GM18519 (cell line): ENCODE results near the gene HS6ST1.

Experiments used
- ATAC-seq: cut with Tn5 transposase; IDR thresholded peaks from one replicate; pipeline ENCODE4 v1.9.1; 2021; ENCODE audit warnings: mild to moderate bottlenecking, moderate library complexity; ENCODE audit not compliant: unreplicated experiment, low FRiP score

HS6ST1 gene

DNA sequence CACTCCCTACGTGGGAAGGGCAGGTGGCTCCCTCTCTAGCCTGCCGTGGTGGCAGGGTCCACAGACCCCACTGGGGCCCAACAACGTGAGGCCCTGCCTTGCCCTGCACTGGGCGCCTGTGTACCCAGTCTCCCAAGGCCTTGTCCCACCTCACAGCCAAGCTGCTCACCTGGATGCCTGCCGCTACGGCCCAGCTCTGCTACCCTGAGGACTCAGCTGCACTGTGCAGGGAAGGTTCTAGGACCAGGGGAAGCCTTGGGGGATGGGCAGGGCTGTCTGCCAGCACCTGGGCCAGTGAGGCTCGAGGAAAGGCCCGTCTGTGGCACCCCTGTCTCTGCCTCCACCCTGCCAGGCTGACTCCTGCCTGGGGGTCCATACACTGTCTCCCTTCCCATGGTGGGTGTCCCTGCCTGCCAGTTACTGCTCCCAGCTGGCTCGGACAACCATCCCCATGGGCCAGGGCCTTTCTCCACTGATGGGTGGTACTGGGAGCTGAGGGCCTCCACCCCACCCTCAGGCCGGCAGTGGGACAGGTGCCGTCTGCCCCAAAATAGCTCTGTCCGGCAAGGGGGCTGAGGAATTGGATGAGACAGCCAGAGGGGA lies 33.2 kb downstream of the HS6ST1 start:
- no peak for ATAC-seq

DNA sequence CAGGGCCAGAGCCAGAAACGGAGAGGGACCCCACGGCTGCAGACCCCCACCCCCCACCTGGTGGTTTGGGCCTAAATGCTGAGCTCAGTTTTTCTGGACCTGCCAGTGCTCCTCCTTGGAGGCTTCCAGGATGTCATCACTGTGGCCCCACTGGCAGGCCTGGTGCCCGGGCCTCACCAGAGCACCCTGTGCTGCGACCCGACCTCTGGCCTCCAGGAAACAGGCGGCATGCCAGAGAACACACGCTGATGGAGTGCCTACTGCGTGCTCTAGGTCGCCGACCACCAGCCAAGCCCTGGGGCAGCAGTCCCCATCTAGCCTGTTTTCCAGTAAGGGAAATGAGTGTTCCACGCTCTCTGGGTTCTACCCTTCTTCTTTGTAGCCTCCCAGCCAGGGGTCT lies 33.8 kb downstream of the HS6ST1 start:
- ATAC-seq, result no peak

DNA sequence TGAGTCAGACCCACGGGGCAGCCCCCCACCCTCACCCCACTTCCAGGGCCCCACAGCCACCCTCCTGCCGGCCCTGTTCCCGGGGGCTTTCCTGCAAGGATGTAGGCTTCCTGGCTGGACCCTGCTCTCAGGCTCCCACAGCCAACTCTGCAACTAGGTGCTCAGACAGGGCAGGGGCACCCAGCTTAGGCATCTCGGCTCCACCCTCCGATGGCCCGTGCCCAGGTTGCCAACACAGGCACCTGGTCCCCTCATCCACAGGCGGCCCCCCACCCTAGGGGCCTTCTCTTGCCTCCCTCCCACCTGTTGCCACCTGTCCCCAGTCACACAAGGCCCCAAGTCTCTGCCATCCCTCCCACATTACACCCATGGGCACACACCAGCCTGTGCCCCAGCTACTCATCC lies 34.6 kb downstream of the HS6ST1 start:
- ATAC-seq, result no peak

DNA sequence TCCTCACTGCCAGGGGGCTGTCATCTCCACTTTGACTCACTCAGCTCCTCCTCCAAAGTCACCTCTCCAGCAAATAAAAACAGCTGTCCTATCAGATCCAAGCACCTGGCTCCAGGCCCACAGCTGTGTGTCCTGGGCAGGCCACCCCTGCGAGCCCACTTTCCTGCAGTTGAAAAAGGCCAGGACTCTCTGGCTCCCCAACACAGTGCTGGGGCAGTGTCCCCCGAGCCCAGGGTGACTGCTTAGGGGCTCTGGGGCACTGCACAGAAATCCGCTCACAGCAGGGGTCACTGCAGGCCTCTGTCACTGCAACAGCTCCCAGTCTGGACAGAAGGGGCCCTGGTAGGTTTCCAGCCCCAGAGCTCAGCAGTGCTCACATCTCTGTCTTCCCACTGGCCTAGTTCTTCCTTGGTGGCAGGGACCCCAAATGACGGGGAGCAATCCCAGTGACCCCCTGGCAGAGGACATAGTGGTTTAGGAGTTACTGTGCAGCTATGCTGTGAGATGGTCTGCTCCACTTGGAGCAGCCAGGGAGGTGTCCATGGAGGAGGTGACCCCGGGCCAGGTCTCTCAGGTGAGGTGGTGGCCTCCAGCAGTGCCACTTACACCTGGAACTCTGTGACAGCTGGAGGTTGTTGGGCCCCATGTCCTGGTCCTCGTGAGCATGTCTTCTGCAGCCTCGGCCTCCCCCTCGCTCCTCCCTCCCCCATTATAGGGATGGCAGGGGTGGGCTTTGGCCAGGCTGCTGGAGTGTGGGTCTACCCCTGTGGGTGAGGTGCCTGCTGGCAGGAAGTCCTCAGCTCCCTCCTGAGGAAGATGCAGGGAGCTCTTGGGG lies 35.5 kb downstream of the HS6ST1 start:
- no peak for ATAC-seq

DNA sequence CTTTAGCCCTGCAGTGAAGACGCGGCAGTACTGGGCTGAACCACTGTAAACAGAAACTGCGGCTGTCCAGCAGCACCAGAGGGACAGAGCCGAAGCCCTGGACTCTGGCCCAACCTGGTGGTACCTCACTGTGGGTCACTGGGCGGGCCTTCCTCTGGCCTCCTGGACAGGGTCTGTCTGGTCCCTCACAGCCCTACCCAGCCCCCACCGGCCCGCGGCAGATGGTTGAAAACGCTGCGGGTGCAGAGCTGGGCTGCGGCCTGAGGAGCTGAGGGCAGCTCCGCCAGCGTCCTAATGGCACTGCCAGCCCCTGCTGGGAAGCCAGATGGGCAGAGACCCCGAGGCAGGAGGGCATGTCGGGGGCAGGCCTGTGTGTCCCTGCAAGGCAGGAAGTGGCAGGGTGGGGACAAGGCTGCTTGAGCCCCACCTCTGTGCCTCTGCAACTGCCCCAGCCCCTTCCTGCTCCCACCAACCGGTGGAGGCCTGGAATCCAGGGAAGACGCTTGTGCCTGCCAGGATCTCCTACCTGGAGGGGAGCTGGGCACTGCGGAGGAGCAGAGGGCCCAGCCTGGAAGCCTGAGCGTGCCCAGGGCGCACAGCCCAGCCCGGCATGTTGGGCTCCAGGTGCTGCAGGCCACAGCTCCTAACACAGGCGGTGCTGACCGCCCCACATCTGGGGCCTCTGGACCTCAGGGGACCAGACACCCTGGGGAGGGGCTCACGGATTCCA lies 36.3 kb downstream of the HS6ST1 start:
- ATAC-seq, result no peak

DNA sequence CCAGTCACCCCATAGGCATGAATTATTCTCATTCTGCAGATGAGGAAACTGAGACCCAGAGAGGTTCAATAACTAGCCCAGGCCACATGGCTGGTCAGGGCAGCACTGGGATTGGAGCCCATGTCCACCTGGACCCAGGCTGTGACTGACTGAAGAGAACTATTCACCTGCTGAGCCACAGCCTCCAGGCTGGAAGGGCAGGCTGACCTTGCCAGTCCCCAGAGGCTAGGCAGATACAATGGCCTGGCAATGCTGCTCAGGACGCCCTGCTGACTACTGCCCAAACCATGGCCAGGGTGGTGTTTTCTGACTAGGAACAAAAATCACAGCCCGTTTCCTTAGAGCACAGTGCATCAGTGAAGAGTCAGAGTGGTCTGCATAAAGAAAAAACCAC lies 36.8 kb downstream of the HS6ST1 start:
- no peak for ATAC-seq

DNA sequence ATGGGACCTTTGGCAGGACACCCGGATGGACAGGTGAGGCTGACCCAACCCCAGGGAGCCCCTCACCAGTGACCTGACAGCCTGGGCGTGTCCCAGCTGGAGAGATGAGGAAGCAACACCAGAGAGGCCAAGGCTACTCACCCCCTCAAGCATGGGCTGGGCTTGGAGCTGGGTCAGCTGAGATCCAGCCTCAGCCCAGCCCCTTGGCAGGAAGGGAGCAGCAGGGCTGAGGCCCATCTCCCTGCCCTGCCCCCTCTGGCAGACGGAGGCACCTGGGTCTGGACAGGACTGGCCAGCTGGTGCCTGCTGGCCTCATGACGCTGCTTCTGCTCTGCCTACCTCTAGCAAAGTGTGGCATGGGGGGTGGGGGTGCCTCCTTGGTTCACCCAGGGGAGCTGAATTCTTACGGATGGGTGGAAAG lies 37.8 kb downstream of the HS6ST1 start:
- ATAC-seq, result no peak

DNA sequence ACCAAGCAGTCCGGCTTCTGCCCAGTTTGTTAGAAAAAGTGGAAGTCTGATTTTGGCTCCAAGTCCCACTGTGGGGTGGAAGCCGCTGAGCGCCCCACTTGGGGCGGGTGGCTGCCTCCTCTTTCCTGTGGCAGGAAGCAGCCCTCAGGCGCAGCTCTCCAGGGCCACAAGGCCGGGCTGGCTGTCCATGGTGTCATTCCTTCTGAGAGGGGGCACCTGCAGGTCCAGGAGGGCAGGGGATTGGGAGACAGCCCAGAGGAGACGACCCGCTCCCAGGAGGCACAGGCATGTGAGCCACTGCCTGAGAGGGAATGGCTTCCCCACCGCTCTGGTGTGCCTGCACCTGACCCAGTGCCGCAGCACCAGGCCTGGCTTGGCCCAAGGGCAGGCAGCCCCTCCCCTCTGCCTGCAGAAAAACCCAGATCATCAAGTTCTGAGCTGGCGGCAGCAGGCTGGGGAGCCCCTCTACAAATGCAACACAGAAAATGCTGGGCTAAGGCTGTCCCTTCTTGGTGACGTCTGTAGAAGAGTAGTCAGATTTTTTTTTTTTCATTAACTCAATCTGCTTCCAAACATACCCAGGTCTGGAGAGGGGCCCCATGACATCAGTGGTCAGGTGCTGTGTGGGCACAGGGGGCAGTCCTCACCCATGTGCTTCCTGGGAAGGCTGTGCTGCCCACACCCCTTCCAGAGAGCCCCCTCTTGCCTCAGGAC lies 38.4 kb downstream of the HS6ST1 start:
- no peak for ATAC-seq

DNA sequence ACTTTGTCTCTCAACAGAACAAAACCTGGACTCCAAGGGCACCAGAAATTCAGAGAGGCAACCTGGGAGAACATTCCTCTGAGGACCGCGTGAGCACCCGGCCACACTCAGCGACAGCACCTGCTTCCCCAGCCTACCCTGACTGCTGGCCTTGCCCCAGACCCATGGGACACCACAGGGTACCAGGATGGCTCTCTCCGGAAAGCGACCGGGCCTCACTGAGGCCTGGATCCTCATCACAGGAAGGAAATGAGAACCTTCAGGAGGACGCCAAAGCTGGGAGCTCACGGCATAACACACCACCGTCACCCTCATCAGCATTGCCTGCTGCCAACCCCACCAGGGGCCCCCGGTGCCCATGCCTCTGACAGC lies 38.9 kb downstream of the HS6ST1 start:
- no peak for ATAC-seq

DNA sequence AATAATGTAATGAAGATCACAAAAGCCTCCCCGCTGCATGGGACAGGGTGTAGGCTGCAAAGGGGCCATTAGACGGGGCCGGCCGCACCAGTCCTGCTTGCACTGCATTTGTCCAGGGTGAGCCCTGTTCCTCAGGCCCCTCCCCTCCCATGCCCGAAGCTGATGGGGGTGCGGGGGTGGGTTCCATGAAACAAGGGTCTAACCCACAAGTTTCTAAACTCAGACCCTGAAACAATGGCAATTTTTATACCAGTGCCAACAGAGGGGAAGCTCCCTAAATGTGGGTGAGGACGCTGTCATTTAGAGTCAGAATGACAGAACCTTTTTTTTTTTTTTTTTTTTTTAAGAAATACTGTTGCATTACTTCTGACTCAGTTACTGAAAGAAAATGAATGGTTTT lies 39.7 kb downstream of the HS6ST1 start:
- no peak for ATAC-seq

DNA sequence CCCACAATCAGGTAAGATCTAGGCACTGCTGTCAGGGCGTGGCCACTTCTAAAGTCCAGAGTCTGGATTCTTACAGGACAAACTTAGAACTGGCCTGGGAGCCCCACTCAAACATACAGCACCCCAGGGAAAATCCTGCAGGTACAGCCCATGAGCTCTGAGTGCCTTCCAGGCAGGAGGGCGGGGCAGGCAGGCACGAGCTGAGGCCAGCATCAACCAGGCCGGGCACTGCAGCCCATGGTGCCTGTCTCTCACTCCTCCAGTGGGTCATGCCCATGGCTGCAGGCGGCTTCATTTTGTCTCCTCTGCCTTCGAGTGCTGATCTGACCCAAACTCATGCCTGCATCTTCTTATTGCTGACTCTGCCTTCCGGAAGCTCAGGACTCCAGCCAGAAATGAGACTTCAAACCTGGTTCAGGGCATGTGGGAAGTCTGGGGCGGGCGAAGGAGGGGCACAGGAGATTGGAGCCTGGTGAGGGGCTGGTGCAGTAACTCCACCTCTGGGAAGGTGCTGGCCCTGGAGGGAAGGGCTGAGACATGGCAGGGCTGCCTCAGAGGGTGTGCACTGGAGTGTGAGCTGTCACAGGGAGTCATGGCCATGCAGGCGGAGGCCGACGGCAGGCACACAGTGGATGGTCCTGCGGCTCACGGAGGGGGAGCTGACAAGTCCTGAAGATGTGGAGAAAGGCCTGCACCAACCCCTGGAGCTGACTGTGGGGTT lies 40.5 kb downstream of the HS6ST1 start:
- no peak for ATAC-seq

DNA sequence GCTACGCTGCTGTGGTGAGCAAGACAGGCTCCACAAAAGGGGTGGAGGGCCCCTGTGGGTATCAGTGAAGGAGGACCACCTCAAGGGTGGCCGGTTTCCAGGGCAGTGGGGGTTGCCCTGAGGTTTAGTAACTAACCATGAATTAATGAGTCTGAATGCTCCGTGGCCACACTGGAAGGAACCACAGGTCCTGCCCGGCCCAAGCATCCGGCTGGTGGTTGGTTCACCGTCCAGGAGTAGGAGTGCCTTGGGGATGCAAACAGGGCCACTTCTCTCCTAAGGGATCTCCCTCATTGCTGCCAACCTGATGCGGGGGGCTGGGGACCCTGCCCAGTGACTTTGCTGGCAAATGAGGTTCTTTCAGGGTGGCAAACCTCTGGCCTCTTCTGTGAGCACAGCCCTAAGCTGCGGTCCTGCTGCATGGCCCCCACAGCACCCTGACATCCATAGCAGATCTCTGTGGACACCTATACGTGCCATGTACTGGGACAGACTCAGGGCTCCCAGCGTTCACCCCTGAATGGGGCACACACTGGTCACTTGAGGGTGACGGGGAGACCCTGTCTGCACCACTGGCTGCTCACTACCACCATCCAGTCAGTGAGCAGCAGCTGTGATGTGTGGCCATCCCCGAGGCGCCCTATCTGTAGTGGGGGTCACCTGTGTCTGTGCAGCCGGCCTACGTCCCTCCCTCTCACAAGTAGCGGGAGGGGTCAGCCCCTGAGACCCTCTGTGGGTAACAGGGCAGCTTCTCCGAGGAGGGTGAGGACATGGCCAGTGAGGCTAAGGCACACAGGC lies 41.6 kb downstream of the HS6ST1 start:
- no peak for ATAC-seq

DNA sequence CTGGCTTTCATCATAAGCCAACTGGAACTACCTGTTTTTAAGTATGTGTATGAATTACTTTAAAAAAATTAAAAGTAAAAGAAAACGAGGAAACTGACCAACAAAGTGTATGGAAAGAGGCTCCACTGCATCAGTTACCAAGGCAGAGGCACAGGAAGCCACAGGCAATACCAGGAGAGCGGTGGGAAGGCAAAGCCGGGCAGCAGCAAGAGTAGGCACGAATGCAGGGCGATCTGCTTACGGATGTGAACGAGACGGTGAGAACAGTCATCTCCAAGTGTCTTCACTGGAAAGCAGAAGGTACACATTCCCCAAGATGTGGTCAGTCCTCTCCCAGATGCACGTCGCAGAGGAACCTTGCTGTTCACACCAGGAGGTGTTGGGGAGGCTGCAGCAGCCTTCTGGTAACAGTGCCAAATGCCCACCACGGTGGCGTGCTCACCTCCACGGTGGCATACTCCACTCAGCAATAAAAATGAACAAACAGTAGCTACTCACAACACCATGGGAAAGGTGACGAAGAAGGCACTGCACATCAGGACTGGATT lies 43.1 kb downstream of the HS6ST1 start:
- no peak for ATAC-seq

DNA sequence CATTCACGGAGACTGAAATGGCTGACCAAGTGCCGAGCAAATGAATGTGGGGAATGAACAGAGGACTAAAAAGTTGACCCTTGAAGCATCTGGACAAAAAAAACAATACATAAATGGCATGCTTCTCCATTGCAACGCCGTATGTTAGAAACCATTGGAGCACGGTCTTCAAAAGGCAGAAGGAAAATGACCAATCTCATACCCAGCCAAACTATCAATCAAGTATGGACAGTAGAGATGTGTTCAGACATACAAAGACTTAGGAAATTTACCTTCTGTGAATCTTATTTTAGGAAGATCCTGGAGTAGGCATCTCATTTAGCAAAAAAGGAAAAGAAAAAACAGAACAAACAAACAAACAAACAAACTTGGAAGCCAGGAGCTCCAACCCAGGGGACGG lies 44.5 kb downstream of the HS6ST1 start:
- ATAC-seq, result no peak

DNA sequence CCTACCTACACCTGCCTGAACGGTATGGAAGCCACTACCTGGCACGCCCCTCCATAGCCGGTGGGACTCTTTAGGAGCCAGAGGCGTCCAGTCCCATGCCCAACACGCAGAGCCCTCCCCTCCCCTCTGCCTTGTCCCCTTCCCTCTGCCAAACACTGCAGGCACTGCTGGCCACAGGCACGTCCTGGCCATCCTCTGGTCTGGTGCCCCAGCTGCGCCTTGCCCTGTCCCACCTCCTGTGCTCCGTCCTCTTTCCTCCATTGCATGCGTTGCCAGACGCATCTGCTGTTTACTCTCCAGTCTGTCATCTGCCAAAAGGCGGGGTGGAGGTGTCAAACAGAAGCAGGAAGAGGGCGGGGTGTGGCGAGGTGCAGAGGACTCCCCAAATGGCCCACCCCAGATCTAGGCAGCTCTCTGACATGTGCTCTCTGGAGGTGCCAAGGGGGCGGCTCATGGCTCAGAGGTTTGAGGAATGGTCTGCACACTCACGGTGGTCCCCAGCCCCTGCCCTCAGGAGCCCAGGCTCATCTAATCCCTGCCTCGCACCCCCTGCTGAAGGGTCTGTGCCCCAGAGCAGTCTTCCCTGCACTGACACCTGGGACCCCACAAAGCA lies 45.1 kb downstream of the HS6ST1 start:
- no peak for ATAC-seq

DNA sequence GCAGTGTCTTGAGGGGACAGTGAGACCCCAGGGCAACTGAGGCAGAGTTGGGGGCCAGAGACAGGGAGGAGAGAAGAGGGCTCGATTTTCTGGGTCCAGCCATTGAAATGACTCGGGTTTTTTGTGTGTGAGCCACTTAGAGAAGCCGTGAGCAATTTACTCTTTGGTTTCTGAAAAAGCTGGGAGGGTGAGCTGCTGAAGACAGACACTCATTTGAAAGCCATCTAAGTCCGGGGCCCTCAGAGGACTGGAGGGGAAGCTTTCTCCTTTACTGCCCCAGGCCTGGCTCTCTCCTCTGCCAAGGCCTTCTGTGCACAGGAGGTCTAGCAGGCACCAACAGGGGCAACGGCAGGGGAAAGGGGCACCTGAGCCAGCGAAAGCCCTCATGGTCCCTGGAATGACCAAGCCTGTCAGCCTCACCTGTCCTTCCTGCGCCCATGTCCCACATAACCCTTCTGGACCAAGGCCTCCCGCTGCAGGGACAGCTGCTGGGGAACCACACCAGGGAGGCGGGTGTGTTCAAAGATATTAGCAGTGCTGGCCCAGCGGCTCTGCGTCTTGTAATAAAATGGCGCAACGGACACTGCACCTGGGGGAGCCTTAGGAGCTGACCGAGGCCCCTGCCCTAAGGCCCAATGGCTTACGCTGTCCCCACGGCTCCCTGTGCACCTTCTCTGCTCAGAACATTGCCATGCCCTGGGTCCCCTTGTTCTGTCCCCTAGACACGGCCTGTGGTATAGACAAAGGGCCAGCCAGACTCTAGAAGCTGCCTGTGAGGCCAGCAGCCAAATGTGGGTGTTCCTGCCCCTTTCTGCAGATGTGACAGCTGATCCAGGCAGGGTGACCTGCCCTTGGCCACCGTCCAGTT lies 45.8 kb downstream of the HS6ST1 start:
- no peak for ATAC-seq

DNA sequence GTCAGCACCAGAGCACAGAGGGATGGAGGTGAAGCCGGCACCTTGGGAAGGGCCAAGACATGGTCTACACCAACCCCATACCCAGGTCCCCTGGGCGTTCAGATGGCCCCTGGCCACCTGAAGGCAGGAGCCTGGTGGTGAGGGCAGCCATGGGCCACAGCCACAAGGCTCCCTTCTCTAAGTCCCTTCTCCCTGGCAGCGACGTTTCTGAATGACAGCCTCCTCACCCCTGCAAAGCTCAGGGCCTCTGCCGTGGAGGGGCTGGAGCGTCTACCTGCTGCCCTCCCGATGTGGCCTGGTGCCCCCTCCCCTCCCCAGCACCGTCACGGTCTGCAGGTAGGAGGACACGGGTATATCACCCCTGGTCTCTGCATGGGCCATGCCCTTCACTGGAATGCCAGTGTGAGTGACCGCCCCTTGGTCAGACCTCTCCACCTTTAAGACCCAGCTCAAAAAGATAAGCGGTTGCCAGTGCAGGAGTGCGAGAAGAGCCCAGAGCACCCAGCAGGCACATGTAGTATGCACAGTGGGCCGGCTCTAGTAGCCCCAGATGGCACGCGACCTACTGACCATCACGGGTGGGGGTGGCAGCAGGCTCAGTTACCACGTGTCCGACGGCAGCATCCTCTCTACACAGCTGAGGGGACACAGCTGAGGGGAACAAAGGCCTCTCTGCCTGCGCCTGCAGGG lies 46.6 kb downstream of the HS6ST1 start:
- ATAC-seq, result no peak

DNA sequence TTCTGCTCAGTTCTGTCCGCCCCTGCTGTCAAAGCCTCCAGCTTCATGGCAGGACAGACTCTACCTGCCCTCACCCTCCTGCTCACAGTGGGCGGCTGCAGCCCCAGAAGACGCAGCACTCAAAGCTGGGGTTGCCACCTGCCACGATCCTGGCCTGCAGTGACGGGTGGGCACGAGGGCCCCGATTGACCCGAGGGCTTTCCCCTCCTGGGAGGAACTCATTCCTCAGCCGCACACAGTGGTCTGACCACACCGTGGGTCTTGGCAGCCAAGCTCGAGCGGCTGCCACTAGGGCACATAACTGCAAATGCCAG lies 47.1 kb downstream of the HS6ST1 start:
- no peak for ATAC-seq
